ENCODE data around the gene BAHD1.

Gene BAHD1

DNA sequence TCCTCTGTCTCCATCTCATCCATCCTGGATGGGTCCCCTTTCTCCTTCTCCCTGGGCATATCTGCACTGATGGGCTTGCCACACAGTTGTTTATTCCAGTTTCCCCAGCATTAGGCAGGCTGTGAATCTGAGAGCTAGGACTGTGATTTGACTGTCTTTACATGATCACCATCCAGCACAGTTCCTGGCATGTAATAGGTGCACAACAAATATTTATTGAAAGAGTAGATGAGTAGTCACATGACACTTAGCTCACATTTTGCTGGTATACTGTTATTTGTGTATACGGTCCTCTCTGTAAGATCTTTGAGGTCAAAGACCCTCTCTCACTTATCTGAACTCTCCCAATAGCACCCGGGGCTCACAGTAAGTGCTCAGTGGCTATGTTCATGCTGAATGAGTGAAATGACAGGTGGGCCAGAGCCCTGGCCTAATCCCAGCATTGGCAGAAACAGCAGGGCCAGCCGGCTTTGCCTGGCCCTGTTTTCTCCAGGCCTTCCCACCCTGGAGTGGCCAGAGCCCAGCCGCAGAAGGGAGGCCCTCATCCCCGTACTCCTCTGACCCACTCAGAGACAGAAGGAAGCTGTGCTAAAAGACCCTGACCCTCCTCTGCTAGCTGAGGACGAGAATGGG lies 16.2 kb upstream of the BAHD1 start:
- no peaks in the 10 kb centered on the region for H3F3A ChIP-seq (ENCODE audit: insufficient read depth, low read length)
- no peaks in the 10 kb centered on the region for H3K27me3 ChIP-seq (replicated peaks; ENCODE audit: insufficient read depth, low read length)
- TF ChIP-seq, protein P1, sequence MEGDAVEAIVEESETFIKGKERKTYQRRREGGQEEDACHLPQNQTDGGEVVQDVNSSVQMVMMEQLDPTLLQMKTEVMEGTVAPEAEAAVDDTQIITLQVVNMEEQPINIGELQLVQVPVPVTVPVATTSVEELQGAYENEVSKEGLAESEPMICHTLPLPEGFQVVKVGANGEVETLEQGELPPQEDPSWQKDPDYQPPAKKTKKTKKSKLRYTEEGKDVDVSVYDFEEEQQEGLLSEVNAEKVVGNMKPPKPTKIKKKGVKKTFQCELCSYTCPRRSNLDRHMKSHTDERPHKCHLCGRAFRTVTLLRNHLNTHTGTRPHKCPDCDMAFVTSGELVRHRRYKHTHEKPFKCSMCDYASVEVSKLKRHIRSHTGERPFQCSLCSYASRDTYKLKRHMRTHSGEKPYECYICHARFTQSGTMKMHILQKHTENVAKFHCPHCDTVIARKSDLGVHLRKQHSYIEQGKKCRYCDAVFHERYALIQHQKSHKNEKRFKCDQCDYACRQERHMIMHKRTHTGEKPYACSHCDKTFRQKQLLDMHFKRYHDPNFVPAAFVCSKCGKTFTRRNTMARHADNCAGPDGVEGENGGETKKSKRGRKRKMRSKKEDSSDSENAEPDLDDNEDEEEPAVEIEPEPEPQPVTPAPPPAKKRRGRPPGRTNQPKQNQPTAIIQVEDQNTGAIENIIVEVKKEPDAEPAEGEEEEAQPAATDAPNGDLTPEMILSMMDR (IDR thresholded peaks at IDR 0.05; ENCODE audit: low read length) = no peak
- TF ChIP-seq EZH2phosphoT487 (IDR thresholded peaks at IDR 0.05; ENCODE audit: low read length) (no peak), EZH2 (optimal IDR thresholded peaks at IDR 0.05; ENCODE audit: low read depth, low read length) (no peak)
- H4K20me1 ChIP-seq (ENCODE audit: insufficient read depth, low read length) = no peaks in the 10 kb centered on the region
- H3K36me3 ChIP-seq (replicated peaks; ENCODE audit: insufficient read depth, low read length) = no peaks in the 10 kb centered on the region
- no peak overlapping the region for H3K27ac ChIP-seq (ENCODE audit: low read length)
- H2AFZ ChIP-seq (ENCODE audit: low read length) = no peak overlapping the region
- H3K4me1 ChIP-seq (ENCODE audit: low read length) = no peaks in the 10 kb centered on the region
- H3K79me2 ChIP-seq (ENCODE audit: low read length) = no peaks in the 10 kb centered on the region
- H3K4me3 ChIP-seq (ENCODE audit: low read length) = no peak overlapping the region
- no peak for DNase-seq
- H3K9me2 ChIP-seq (replicated peaks; ENCODE audit: insufficient read depth, low read length) = no peaks in the 10 kb centered on the region
- H3K4me2 ChIP-seq (ENCODE audit: low read depth, low read length) = no peak overlapping the region
- H3K9me3 ChIP-seq (replicated peaks; ENCODE audit: insufficient read depth, low read length) = no peaks in the 10 kb centered on the region
- no peak overlapping the region for H3K9ac ChIP-seq (ENCODE audit: low read length)

DNA sequence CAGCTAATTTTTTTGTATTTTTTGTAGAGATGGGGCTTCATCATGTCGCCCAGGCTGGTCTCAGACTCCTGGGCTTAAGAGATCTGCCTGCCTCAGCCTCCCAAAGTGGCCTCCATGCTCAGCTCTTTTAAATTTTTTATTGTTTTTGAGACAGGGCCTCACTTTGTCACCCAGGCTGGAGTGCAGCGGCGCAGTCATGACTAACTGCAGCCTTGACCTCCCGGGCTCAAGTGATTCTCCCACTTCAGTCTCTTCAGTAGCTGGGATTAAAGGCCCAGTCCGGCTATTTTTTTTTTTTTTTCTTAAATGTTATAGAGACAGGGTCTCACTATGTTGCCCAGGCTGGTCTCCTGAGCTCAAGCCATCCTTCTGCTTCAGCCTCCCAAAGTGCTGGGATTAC lies 15.1 kb upstream of the BAHD1 start:
- no peak overlapping the region for H3K27ac ChIP-seq (ENCODE audit: low read length)
- no peaks in the 10 kb centered on the region for H3F3A ChIP-seq (ENCODE audit: insufficient read depth, low read length)
- no peaks in the 10 kb centered on the region for H3K4me1 ChIP-seq (ENCODE audit: low read length)
- H3K9ac ChIP-seq (ENCODE audit: low read length) = no peak overlapping the region
- H4K20me1 ChIP-seq (ENCODE audit: insufficient read depth, low read length) = no peaks in the 10 kb centered on the region
- no peaks in the 10 kb centered on the region for H3K27me3 ChIP-seq (replicated peaks; ENCODE audit: insufficient read depth, low read length)
- H3K4me2 ChIP-seq (ENCODE audit: low read depth, low read length) = no peak overlapping the region
- DNase-seq = no peak
- H3K79me2 ChIP-seq (ENCODE audit: low read length) = no peaks in the 10 kb centered on the region
- H3K9me2 ChIP-seq (replicated peaks; ENCODE audit: insufficient read depth, low read length) = no peaks in the 10 kb centered on the region
- no peaks in the 10 kb centered on the region for H3K36me3 ChIP-seq (replicated peaks; ENCODE audit: insufficient read depth, low read length)
- no peaks in the 10 kb centered on the region for H3K9me3 ChIP-seq (replicated peaks; ENCODE audit: insufficient read depth, low read length)
- no peak for TF ChIP-seq EZH2 (optimal IDR thresholded peaks at IDR 0.05; ENCODE audit: low read depth, low read length)
- TF ChIP-seq, protein P1 (IDR thresholded peaks at IDR 0.05; ENCODE audit: low read length) = no peak
- TF ChIP-seq EZH2phosphoT487 (IDR thresholded peaks at IDR 0.05; ENCODE audit: low read length) = no peak
- no peak overlapping the region for H2AFZ ChIP-seq (ENCODE audit: low read length)
- H3K4me3 ChIP-seq (ENCODE audit: low read length) = no peak overlapping the region

DNA sequence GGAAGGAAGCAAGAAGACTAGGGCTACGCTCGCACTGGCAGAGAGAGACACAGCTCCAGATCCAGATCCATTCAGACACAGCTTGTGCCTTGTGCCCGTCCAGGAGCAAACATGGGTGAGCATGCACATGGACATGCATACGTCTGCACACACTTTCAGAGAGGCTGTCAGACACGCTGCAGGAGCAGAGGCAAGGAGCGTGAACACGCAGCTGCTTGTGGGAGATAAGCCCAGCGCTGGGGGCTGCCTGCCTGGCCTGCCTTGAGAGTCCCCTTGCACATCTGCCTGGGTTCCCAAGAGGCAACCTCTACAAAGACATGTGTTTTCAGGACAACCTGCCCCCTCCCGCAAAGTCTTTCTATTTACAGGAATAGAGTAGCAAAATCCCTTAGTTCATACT lies 13.6 kb upstream of the BAHD1 start:
- no peak for DNase-seq
- H3K9me2 ChIP-seq (replicated peaks; ENCODE audit: insufficient read depth, low read length) = no peaks in the 10 kb centered on the region
- no peak overlapping the region for H3K4me3 ChIP-seq (ENCODE audit: low read length)
- H3K27me3 ChIP-seq (replicated peaks; ENCODE audit: insufficient read depth, low read length) = no peaks in the 10 kb centered on the region
- H3K9ac ChIP-seq (ENCODE audit: low read length) = no peak overlapping the region
- no peaks in the 10 kb centered on the region for H4K20me1 ChIP-seq (ENCODE audit: insufficient read depth, low read length)
- no peaks in the 10 kb centered on the region for H3K36me3 ChIP-seq (replicated peaks; ENCODE audit: insufficient read depth, low read length)
- no peak overlapping the region for H3K27ac ChIP-seq (ENCODE audit: low read length)
- H3K4me1 ChIP-seq (ENCODE audit: low read length) = no peaks in the 10 kb centered on the region
- H3K79me2 ChIP-seq (ENCODE audit: low read length) = no peaks in the 10 kb centered on the region
- H3K9me3 ChIP-seq (replicated peaks; ENCODE audit: insufficient read depth, low read length) = no peaks in the 10 kb centered on the region
- H3F3A ChIP-seq (ENCODE audit: insufficient read depth, low read length) = no peaks in the 10 kb centered on the region
- no peak overlapping the region for H2AFZ ChIP-seq (ENCODE audit: low read length)
- no peak overlapping the region for H3K4me2 ChIP-seq (ENCODE audit: low read depth, low read length)
- TF ChIP-seq EZH2 (optimal IDR thresholded peaks at IDR 0.05; ENCODE audit: low read depth, low read length) (no peak), EZH2phosphoT487 (IDR thresholded peaks at IDR 0.05; ENCODE audit: low read length) (no peak)
- TF ChIP-seq, protein P1 (IDR thresholded peaks at IDR 0.05; ENCODE audit: low read length) = no peak
